ENCODE results near the gene FNDC3B.
"Not testable (repeated sequence)": the region's sequence is repeated elsewhere in the genome, so short reads cannot be mapped to it uniquely, and the experiment has no call there.

The FNDC3B gene

GRCh38 chr3:172030181-172030580 lies 9.2 kb upstream of the FNDC3B start:
- in situ Hi-C loops (cut with MboI; ENCODE audit: low sequenced_read_pairs): no loop called here

- in situ Hi-C loops (cut with MboI; ENCODE audit: low sequenced_read_pairs): no loop called here
Measured at GRCh38 chr3:172031996-172032395, 7.4 kb upstream of the FNDC3B start.

- in situ Hi-C loops (cut with MboI; ENCODE audit: low sequenced_read_pairs): no loop called here
Measured at GRCh38 chr3:172033396-172033795, 6.0 kb upstream of the FNDC3B start.

- in situ Hi-C loops (cut with MboI; ENCODE audit: low sequenced_read_pairs): no loop called here
Measured at GRCh38 chr3:172034786-172035685, 4.3 kb upstream of the FNDC3B start.

GRCh38 chr3:172036541-172037215 lies 2.7 kb upstream of the FNDC3B start:
- in situ Hi-C loops (cut with MboI; ENCODE audit: low sequenced_read_pairs): no loop called here

GRCh38 chr3:172038798-172039435 lies 461 bp upstream of the FNDC3B start:
- in situ Hi-C loops (cut with MboI; ENCODE audit: low sequenced_read_pairs): no loop called here

- in situ Hi-C loops (cut with MboI; ENCODE audit: low sequenced_read_pairs): no loop called here
Measured at GRCh38 chr3:172040078-172040980, 951 bp downstream of the FNDC3B start.

- in situ Hi-C loops (cut with MboI; ENCODE audit: low sequenced_read_pairs): no loop called here
Measured at GRCh38 chr3:172040981-172041963, 1.9 kb downstream of the FNDC3B start.

GRCh38 chr3:172042136-172042662 lies 2.8 kb downstream of the FNDC3B start:
- in situ Hi-C loops (cut with MboI; ENCODE audit: low sequenced_read_pairs): no loop called here

- in situ Hi-C loops (cut with MboI; ENCODE audit: low sequenced_read_pairs): not testable (repeated sequence)
Measured at GRCh38 chr3:172042663-172043179, 3.3 kb downstream of the FNDC3B start.

- in situ Hi-C loops (cut with MboI; ENCODE audit: low sequenced_read_pairs): no loop called here
Measured at GRCh38 chr3:172043233-172043632, 3.9 kb downstream of the FNDC3B start.

GRCh38 chr3:172043766-172044165 lies 4.4 kb downstream of the FNDC3B start:
- in situ Hi-C loops (cut with MboI; ENCODE audit: low sequenced_read_pairs): no loop called here

- in situ Hi-C loops (cut with MboI; ENCODE audit: low sequenced_read_pairs): no loop called here
Measured at GRCh38 chr3:172044833-172045585, 5.6 kb downstream of the FNDC3B start.

GRCh38 chr3:172046268-172046915 lies 7.0 kb downstream of the FNDC3B start:
- in situ Hi-C loops (cut with MboI; ENCODE audit: low sequenced_read_pairs): no loop called here

- in situ Hi-C loops (cut with MboI; ENCODE audit: low sequenced_read_pairs): no loop called here
Measured at GRCh38 chr3:172047567-172048115, 8.3 kb downstream of the FNDC3B start.

- in situ Hi-C loops (cut with MboI; ENCODE audit: low sequenced_read_pairs): no loop called here
Measured at GRCh38 chr3:172048599-172048998, 9.2 kb downstream of the FNDC3B start.

GRCh38 chr3:172051310-172051956 lies 12.1 kb downstream of the FNDC3B start:
- in situ Hi-C loops (cut with MboI; ENCODE audit: low sequenced_read_pairs): no loop called here

All from HL-60/S4 treated with phorbol 12-myristate 13-acetate at 8.2 ng/mL for 4 days and 3 days (cell line).